ENCODE measurements around the gene KIF3A. TPM values are rescaled to one million over a fixed set of nuclear protein-coding genes. Genes with fewer than 3 reads are reported as not detected.

KIF3A gene
- total RNA-seq, 1 experiment from 2014 or later = 12.1 TPM

DNA sequence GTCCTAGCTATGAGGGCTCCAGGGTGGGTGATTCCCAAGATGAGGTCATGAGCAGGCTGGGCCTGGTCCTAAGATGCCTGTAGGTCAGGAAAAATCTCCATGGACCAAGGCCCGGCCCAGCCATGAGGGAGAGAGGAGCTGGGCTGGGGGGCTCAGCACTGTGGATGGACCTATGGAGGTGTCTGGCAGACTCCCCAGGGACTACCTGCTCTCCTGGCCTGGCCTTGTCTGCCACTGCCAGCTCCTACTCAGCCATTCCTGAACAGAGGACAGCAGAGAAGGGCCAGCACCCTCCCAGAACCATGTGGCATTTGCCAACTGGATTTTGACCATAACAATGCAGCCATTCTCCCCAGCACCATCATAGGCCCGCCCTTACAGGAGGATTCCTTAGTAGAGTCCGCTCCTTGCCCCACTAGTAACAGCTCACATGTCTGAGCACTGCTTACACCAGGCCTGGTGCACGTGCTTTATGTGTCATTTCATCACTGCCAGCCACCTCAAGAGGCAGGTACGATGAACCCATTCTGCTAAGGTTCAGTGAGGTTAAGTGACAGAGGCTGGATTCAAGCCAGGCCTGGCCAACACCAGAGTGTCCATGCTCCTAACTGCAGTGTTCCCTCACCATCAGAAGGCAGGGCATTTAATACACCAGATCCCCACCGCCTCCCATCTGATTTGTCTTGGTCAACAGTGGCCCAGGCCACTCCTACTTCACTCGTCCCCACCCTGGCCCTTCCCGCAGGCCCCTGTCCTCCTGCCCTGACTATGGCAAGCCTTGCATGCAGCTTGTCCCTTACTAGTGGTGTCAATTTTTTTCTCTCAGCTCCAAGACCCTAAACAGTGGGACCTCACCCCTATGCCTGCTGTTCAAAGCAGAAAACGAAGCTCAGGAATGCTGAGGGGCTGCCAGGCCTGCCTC is 78.7 kb downstream of the KIF3A start:
- no peak for DNase-seq (ENCODE audit: low read depth in 1 of 2, low spot score in 2 of 2)

GRCh38 chr5:132657676-132658380 is 79.5 kb downstream of the KIF3A start, which contains the start of gene IL13:
Gene IL13 (plus strand): TSS chr5:132658173. CDS start chr5:132658187, 14 bp downstream.
- Histone ChIP-seq H3K4me1 (replicated peaks) (peaks cover 12% of the 10 kb centered on the region), H3K4me3 (no peak within 1 kb of the TSS), H3K27me3 (replicated peaks) (no peaks in the 10 kb centered on the region; the same call in none of the 2 replicates), H3K27ac (no peak within 1 kb of the TSS), H3K36me3 (no peaks in the 10 kb centered on the region), H3K9me3 (replicated peaks) (peaks cover 8% of the 10 kb centered on the region)
- no peak for DNase-seq (ENCODE audit: low read depth in 1 of 2, low spot score in 2 of 2)

More for the DNA sequence above, 78.7 kb downstream of the KIF3A start:
- H3K4me1 ChIP-seq (replicated peaks) = peaks cover 17% of the 10 kb centered on the region
- no peak overlapping the region for H3K4me3 ChIP-seq
- no peak overlapping the region for H3K27ac ChIP-seq
- H3K27me3 ChIP-seq (replicated peaks) = no peaks in the 10 kb centered on the region; the same call in 1 of the 2 replicates
- peaks cover 8% of the 10 kb centered on the region for H3K9me3 ChIP-seq (replicated peaks)
- H3K36me3 ChIP-seq = no peaks in the 10 kb centered on the region

DNA sequence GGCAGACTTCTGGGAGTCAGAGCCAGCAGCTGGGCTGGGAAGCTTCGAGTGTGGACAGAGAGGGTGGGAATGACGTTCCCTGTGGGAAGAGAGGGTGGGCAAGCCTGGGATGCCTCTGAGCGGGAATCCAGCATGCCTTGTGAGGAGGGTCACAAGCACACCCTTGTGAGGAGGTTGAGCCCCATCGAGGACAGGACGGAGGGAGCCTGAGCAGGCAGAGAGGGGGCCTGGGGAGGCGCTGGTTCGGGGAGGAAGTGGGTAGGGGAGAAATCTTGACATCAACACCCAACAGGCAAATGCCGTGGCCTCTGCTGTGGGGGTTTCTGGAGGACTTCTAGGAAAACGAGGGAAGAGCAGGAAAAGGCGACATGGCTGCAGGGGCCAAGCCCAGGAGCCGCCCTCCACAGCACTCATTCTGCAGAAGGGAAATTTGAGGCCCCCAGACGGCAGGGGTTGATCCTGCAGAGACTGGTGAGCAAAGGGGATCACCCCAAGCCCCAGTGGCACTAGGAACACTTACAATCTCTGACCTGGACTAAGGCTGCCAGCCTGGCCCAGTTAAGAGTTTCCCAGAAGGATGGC is 80.5 kb downstream of the KIF3A start:
- DNase-seq (ENCODE audit: low read depth in 1 of 2, low spot score in 2 of 2) = no peak
- peaks cover 11% of the 10 kb centered on the region for H3K4me1 ChIP-seq (replicated peaks)
- peak overlapping the region; percentile 38; the same call in 1 of the 2 replicates for H3K4me3 ChIP-seq
- H3K9me3 ChIP-seq (replicated peaks) = peaks cover 8% of the 10 kb centered on the region
- no peak overlapping the region for H3K27ac ChIP-seq
- no peaks in the 10 kb centered on the region; the same call in none of the 2 replicates for H3K27me3 ChIP-seq (replicated peaks)
- H3K36me3 ChIP-seq = no peaks in the 10 kb centered on the region

- DNase-seq (ENCODE audit: low read depth in 1 of 2, low spot score in 2 of 2) = peak in 1 of 2 experiments; percentile 63
- Histone ChIP-seq H3K4me1 (replicated peaks) (peaks cover 11% of the 10 kb centered on the region), H3K27me3 (replicated peaks) (no peaks in the 10 kb centered on the region; the same call in none of the 2 replicates), H3K9me3 (replicated peaks) (peaks cover 8% of the 10 kb centered on the region), H3K4me3 (peak overlapping the region; percentile 38), H3K36me3 (no peaks in the 10 kb centered on the region), H3K27ac (no peak overlapping the region)
These were observed 81.2 kb downstream of the KIF3A start for GRCh38 chr5:132655821-132656773.

DNA sequence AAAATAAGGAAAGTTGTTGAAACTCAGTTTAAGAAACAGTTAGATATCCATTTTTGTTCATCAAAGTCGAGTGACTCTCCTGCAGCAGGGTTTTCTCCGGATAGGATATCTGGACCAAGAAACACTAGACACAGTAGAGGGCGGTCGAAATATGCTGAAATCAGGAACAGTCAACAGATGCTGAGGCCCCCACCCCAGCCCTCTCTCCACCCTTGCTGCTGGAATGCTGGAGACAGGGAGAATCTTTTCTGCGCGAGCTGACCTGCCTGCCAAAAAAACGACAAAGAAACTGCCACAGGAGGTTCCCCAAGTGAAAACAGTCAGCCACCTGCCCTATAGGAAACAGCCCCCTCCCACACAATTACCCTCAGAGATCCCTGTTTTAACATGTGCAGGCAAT is 83.6 kb downstream of the KIF3A start:
- DNase-seq (ENCODE audit: low read depth in 1 of 2, low spot score in 2 of 2) = no peak
- Histone ChIP-seq H3K4me1 (replicated peaks) (peaks cover 11% of the 10 kb centered on the region), H3K27me3 (replicated peaks) (no peaks in the 10 kb centered on the region; the same call in none of the 2 replicates), H3K4me3 (no peak overlapping the region), H3K9me3 (replicated peaks) (peaks cover 12% of the 10 kb centered on the region), H3K36me3 (no peaks in the 10 kb centered on the region), H3K27ac (no peak overlapping the region)

- no peak overlapping the region for H3K27ac ChIP-seq
- H3K4me1 ChIP-seq (replicated peaks) = peaks cover 11% of the 10 kb centered on the region
- no peaks in the 10 kb centered on the region for H3K36me3 ChIP-seq
- H3K9me3 ChIP-seq (replicated peaks) = peaks cover 12% of the 10 kb centered on the region
- DNase-seq (ENCODE audit: low read depth in 1 of 2, low spot score in 2 of 2) = no peak
- no peak overlapping the region for H3K4me3 ChIP-seq
- no peaks in the 10 kb centered on the region; the same call in none of the 2 replicates for H3K27me3 ChIP-seq (replicated peaks)
These were observed 85.4 kb downstream of the KIF3A start for GRCh38 chr5:132651838-132652469.

GRCh38 chr5:132648355-132648754 is 89.0 kb downstream of the KIF3A start:
- no peaks in the 10 kb centered on the region; the same call in 1 of the 2 replicates for H3K27me3 ChIP-seq (replicated peaks)
- H3K4me1 ChIP-seq (replicated peaks) = no peaks in the 10 kb centered on the region
- no peaks in the 10 kb centered on the region; the same call in 1 of the 2 replicates for H3K36me3 ChIP-seq
- 0 out of 2 replicates have a peak, but pooled peaks cover 3% of the 10 kb centered on the region for H3K9me3 ChIP-seq (replicated peaks)
- no peak overlapping the region for H3K4me3 ChIP-seq
- H3K27ac ChIP-seq = no peak overlapping the region
- DNase-seq (ENCODE audit: low read depth in 1 of 2, low spot score in 2 of 2) = no peak

GRCh38 chr5:132647473-132647872 is 89.9 kb downstream of the KIF3A start:
- Histone ChIP-seq H3K27ac (no peak overlapping the region), H3K9me3 (replicated peaks) (0 out of 2 replicates have a peak, but pooled peaks cover 3% of the 10 kb centered on the region), H3K4me1 (replicated peaks) (no peaks in the 10 kb centered on the region), H3K4me3 (no peak overlapping the region), H3K36me3 (peaks cover 9% of the 10 kb centered on the region), H3K27me3 (replicated peaks) (no peaks in the 10 kb centered on the region)
- DNase-seq (ENCODE audit: low read depth in 1 of 2, low spot score in 2 of 2) = no peak

DNA sequence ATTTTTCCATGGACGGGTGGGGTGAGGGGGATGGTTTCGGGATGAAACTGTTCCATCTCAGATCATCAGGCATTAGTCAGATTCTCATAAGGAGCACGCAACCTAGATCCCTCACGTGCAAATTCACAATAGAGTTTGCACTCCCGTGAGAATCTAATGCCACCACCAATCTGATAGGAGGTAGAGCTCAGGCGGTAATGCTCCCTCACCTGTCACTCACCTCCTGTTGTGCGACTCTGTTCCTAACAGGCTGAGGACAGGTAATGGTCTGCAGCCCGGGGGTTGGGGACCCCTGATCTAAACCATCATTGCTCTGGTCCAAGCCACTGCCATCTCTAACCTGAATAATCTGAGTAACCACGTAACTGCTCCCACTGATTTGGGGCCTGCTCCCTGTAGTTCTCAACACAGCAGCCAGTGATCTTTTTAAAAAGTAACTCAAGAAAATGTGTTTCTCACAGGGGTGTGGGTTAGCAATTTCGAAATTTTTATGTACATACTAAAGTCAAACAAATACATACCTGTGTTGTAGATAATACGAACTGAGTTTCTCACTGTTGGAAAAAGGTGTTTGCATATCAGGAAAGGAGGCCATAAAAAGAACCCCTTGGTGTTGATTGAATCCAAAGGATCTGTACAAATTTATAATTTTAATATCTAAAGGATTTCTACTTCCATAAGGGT is 90.6 kb downstream of the KIF3A start:
- DNase-seq (ENCODE audit: low read depth in 1 of 2, low spot score in 2 of 2) = no peak
- Histone ChIP-seq H3K27ac (no peak overlapping the region), H3K36me3 (peaks cover 15% of the 10 kb centered on the region), H3K27me3 (replicated peaks) (no peaks in the 10 kb centered on the region), H3K4me3 (no peak overlapping the region), H3K4me1 (replicated peaks) (no peaks in the 10 kb centered on the region), H3K9me3 (replicated peaks) (0 out of 2 replicates have a peak, but pooled peaks cover 3% of the 10 kb centered on the region)

- H3K4me3 ChIP-seq = no peak overlapping the region
- no peaks in the 10 kb centered on the region for H3K4me1 ChIP-seq (replicated peaks)
- H3K9me3 ChIP-seq (replicated peaks) = no peaks in the 10 kb centered on the region
- H3K27ac ChIP-seq = no peak overlapping the region
- H3K36me3 ChIP-seq = peaks cover 35% of the 10 kb centered on the region
- H3K27me3 ChIP-seq (replicated peaks) = no peaks in the 10 kb centered on the region
- no peak for DNase-seq (ENCODE audit: low read depth in 1 of 2, low spot score in 2 of 2)
These were observed 93.2 kb downstream of the KIF3A start for GRCh38 chr5:132644177-132644576.

Measured in SJSA1 (cell line).